Mesendoderm (in vitro differentiated cells): ENCODE measurements around the gene TLE1.

ENCODE experiments used
- DNase-seq: peaks from one replicate; pipeline ENCODE4 v3.0.0; 2013
- H2AK5ac ChIP-seq: 2 replicates; pipeline ENCODE4 v1.6.1; 2013; ENCODE audit warnings: low read length, inconsistent platforms
- H2BK120ac ChIP-seq: 2 replicates; pipeline ENCODE4 v1.6.1; 2013; ENCODE audit warnings: low read depth, mild to moderate bottlenecking, low read length, moderate library complexity, mixed read lengths
- H2BK15ac ChIP-seq: replicated peaks from 2 replicates; pipeline ENCODE4 v1.6.1; 2013; ENCODE audit warnings: low read depth, mild to moderate bottlenecking, moderate library complexity
- H2BK5ac ChIP-seq: 2 replicates; pipeline ENCODE4 v1.6.1; 2013; ENCODE audit warnings: low read length, inconsistent platforms
- H3K18ac ChIP-seq: 2 replicates; pipeline ENCODE4 v1.6.1; 2013; ENCODE audit warnings: mild to moderate bottlenecking, low read length, mixed read lengths
- H3K23ac ChIP-seq: one replicate; pipeline ENCODE4 v1.6.1; 2013; ENCODE audit warnings: low read length
- H3K27ac ChIP-seq: 2 replicates; pipeline ENCODE4 v1.5.1; 2013; ENCODE audit warnings: low read depth, mild to moderate bottlenecking, inconsistent platforms, low read length, moderate library complexity
- H3K27me3 ChIP-seq: 2 replicates; pipeline ENCODE4 v1.6.1; 2013; ENCODE audit warnings: low read length, control low read depth, mild to moderate bottlenecking, inconsistent platforms; ENCODE audit not compliant: insufficient read depth, poor library complexity
- H3K36me3 ChIP-seq: 2 replicates; pipeline ENCODE4 v1.6.1; 2013; ENCODE audit warnings: low read length, inconsistent platforms; ENCODE audit not compliant: control insufficient read depth, insufficient read depth
- H3K4ac ChIP-seq: one replicate; pipeline ENCODE4 v1.6.1; 2013; ENCODE audit warnings: low read depth, mild to moderate bottlenecking, low read length, moderate library complexity
- H3K4me1 ChIP-seq: 2 replicates; pipeline ENCODE4 v1.6.1; 2013; ENCODE audit warnings: low read depth, low read length, inconsistent platforms; ENCODE audit not compliant: control insufficient read depth
- H3K4me2 ChIP-seq: 2 replicates; pipeline ENCODE4 v1.6.1; 2013; ENCODE audit warnings: low read length
- H3K4me3 ChIP-seq: 2 replicates; pipeline ENCODE4 v1.5.1; 2013; ENCODE audit warnings: mild to moderate bottlenecking, low read length
- H3K56ac ChIP-seq: one replicate; pipeline ENCODE4 v1.6.1; 2013; ENCODE audit warnings: low read length
- H3K79me1 ChIP-seq: 2 replicates; pipeline ENCODE4 v1.6.1; 2013; ENCODE audit warnings: low read length, inconsistent platforms
- H3K79me2 ChIP-seq: 2 replicates; pipeline ENCODE4 v1.6.1; 2013; ENCODE audit warnings: mild to moderate bottlenecking, low read length; ENCODE audit not compliant: control insufficient read depth, insufficient read depth
- H3K9ac ChIP-seq: 2 replicates; pipeline ENCODE4 v1.6.1; 2013; ENCODE audit warnings: low read length, inconsistent platforms
- H4K5ac ChIP-seq: one replicate; pipeline ENCODE4 v1.6.1; 2013; ENCODE audit warnings: low read length
- H4K8ac ChIP-seq: one replicate; pipeline ENCODE4 v1.6.1; 2013; ENCODE audit warnings: low read depth, mild to moderate bottlenecking, control low read depth, low read length, moderate library complexity
- WGBS: extraction: QIAGEN DNeasy Blood & Tissue Kit; methylation state at CpG from one replicate; pipeline ENCODE4 v1.1.7; 2013; ENCODE audit warnings: low lambda C conversion rate, missing lambda C conversion rate; ENCODE audit not compliant: insufficient coverage; ENCODE audit errors: extremely low coverage; 5-methylcytosine and 5-hydroxymethylcytosine counted together

Gene TLE1

GRCh38 chr9:81578606-81579005, 110.7 kb downstream of the TLE1 start:
- no peak overlapping the region for H4K5ac ChIP-seq
- no peak overlapping the region for H3K9ac ChIP-seq
- no peak overlapping the region for H3K27ac ChIP-seq
- no peak overlapping the region for H3K18ac ChIP-seq
- no peak for DNase-seq
- H3K4me3 ChIP-seq = no peak overlapping the region
- H3K56ac ChIP-seq = no peak overlapping the region
- H2BK120ac ChIP-seq = no peak overlapping the region
- H3K23ac ChIP-seq = no peak overlapping the region
- no peak overlapping the region for H2BK15ac ChIP-seq
- no peaks in the 10 kb centered on the region for H3K79me1 ChIP-seq
- no peak overlapping the region for H3K4me2 ChIP-seq
- no peaks in the 10 kb centered on the region for H3K79me2 ChIP-seq
- no peak overlapping the region for H2AK5ac ChIP-seq
- H2BK5ac ChIP-seq = no peak overlapping the region
- H3K4ac ChIP-seq = no peak overlapping the region
- no peaks in the 10 kb centered on the region for H3K36me3 ChIP-seq
- H3K27me3 ChIP-seq = no peaks in the 10 kb centered on the region
- H4K8ac ChIP-seq = no peak overlapping the region
- no peaks in the 10 kb centered on the region for H3K4me1 ChIP-seq

GRCh38 chr9:81575956-81576355, 113.4 kb downstream of the TLE1 start:
- H3K18ac ChIP-seq = no peak overlapping the region
- H4K8ac ChIP-seq = no peak overlapping the region
- H3K4ac ChIP-seq = no peak overlapping the region
- H3K4me2 ChIP-seq = no peak overlapping the region
- no CpG with 5 or more reads among the region's 2 CpGs for WGBS
- no peak overlapping the region for H2BK120ac ChIP-seq
- no peaks in the 10 kb centered on the region for H3K79me1 ChIP-seq
- H3K79me2 ChIP-seq = no peaks in the 10 kb centered on the region
- no peak overlapping the region for H3K9ac ChIP-seq
- H3K36me3 ChIP-seq = no peaks in the 10 kb centered on the region
- H2BK15ac ChIP-seq = no peak overlapping the region
- no peaks in the 10 kb centered on the region for H3K27me3 ChIP-seq
- H3K4me3 ChIP-seq = no peak overlapping the region
- H4K5ac ChIP-seq = no peak overlapping the region
- no peak overlapping the region for H3K27ac ChIP-seq
- no peaks in the 10 kb centered on the region for H3K4me1 ChIP-seq
- no peak overlapping the region for H2AK5ac ChIP-seq
- no peak overlapping the region for H2BK5ac ChIP-seq
- no peak overlapping the region for H3K23ac ChIP-seq
- no peak for DNase-seq
- H3K56ac ChIP-seq = no peak overlapping the region

GRCh38 chr9:81574405-81574804, 114.9 kb downstream of the TLE1 start:
- Histone ChIP-seq H3K4me1 (no peaks in the 10 kb centered on the region), H3K23ac (no peak overlapping the region), H2BK15ac (no peak overlapping the region), H3K36me3 (no peaks in the 10 kb centered on the region), H4K5ac (no peak overlapping the region), H3K9ac (no peak overlapping the region), H3K27me3 (no peaks in the 10 kb centered on the region), H3K79me2 (no peaks in the 10 kb centered on the region), H2BK120ac (no peak overlapping the region), H3K4me3 (no peak overlapping the region), H3K79me1 (no peaks in the 10 kb centered on the region), H3K27ac (no peak overlapping the region), H2BK5ac (no peak overlapping the region), H3K18ac (no peak overlapping the region), H3K4me2 (no peak overlapping the region), H2AK5ac (no peak overlapping the region), H3K4ac (no peak overlapping the region), H3K56ac (no peak overlapping the region), H4K8ac (no peak overlapping the region)
- WGBS = no CpG with 5 or more reads among the region's 2 CpGs
- no peak for DNase-seq

GRCh38 chr9:81573415-81574321, 115.7 kb downstream of the TLE1 start:
- H2BK15ac ChIP-seq = no peak overlapping the region
- H3K27me3 ChIP-seq = no peaks in the 10 kb centered on the region
- no CpG with 5 or more reads among the region's 14 CpGs for WGBS
- no peaks in the 10 kb centered on the region for H3K36me3 ChIP-seq
- no peak overlapping the region for H2BK120ac ChIP-seq
- H2BK5ac ChIP-seq = no peak overlapping the region
- no peak overlapping the region for H3K9ac ChIP-seq
- no peak overlapping the region for H4K8ac ChIP-seq
- no peaks in the 10 kb centered on the region for H3K4me1 ChIP-seq
- no peaks in the 10 kb centered on the region for H3K79me1 ChIP-seq
- H3K4ac ChIP-seq = no peak overlapping the region
- H3K4me2 ChIP-seq = no peak overlapping the region
- H4K5ac ChIP-seq = no peak overlapping the region
- no peak overlapping the region for H3K18ac ChIP-seq
- no peak overlapping the region for H3K4me3 ChIP-seq
- H3K56ac ChIP-seq = no peak overlapping the region
- H3K79me2 ChIP-seq = no peaks in the 10 kb centered on the region
- peak; percentile 43 for DNase-seq
- no peak overlapping the region for H3K23ac ChIP-seq
- no peak overlapping the region for H2AK5ac ChIP-seq
- no peak overlapping the region for H3K27ac ChIP-seq

GRCh38 chr9:81570083-81570482, 119.3 kb downstream of the TLE1 start:
- Histone ChIP-seq H3K23ac (no peak overlapping the region), H3K9ac (no peak overlapping the region), H3K79me1 (no peaks in the 10 kb centered on the region), H2AK5ac (no peak overlapping the region), H3K4me2 (no peak overlapping the region), H3K27ac (no peak overlapping the region), H2BK5ac (no peak overlapping the region), H3K4me3 (no peak overlapping the region), H2BK15ac (no peak overlapping the region), H3K18ac (no peak overlapping the region), H4K5ac (no peak overlapping the region), H3K4me1 (no peaks in the 10 kb centered on the region), H3K56ac (no peak overlapping the region), H3K4ac (no peak overlapping the region), H3K36me3 (no peaks in the 10 kb centered on the region), H4K8ac (no peak overlapping the region), H2BK120ac (no peak overlapping the region), H3K27me3 (no peaks in the 10 kb centered on the region), H3K79me2 (no peaks in the 10 kb centered on the region)
- DNase-seq = no peak
- no CpG with 5 or more reads among the region's 4 CpGs for WGBS
